Breast epithelium (tissue), 3 donors: ENCODE data around the gene TPPP.
"Not testable (repeated sequence)": the region's sequence is repeated elsewhere in the genome, so short reads cannot be mapped to it uniquely, and the experiment has no call there.

Experiments used
- CTCF ChIP-seq, 3 donors: fragments of 450-650 bp; IDR thresholded peaks; one replicate each; pipeline ENCODE4 v1.5.1; 2016 to 2017; ENCODE audit warnings: antibody characterized with exemption in 3 of 3, mild to moderate bottlenecking in 3 of 3, moderate library complexity in 3 of 3
- POLR2A ChIP-seq: fragments of 450-650 bp; IDR thresholded peaks from one replicate; pipeline ENCODE4 v1.6.1; 2016; ENCODE audit warnings: antibody characterized with exemption, mild to moderate bottlenecking, moderate library complexity
- POLR2AphosphoS5 ChIP-seq, 3 donors: sonication (generic); formaldehyde crosslinking; IDR thresholded peaks; one replicate each; pipeline ENCODE4 v1.6.1; 2017; ENCODE audit warnings: antibody characterized with exemption in 3 of 3

GRCh38 chr5:696191-696590 is 3.0 kb upstream of the TPPP start:
- not testable (repeated sequence) for TF ChIP-seq POLR2AphosphoS5 (IDR thresholded peaks at IDR 0.05); CTCF (IDR thresholded peaks at IDR 0.05); POLR2A
